Vagina (tissue), 2 donors: ENCODE data around the gene SH2D6.

Experiments used
- CTCF ChIP-seq, 3 experiments: fragments of 450-650 bp in 2 of 3; fragments of 200-600 bp in 1 of 3; sonication (generic) in 1 of 3; IDR thresholded peaks; one replicate each; pipeline ENCODE4 v1.5.1; 2017 to 2019; ENCODE audit warnings: antibody characterized with exemption in 3 of 3, mild to moderate bottlenecking in 2 of 3, moderate library complexity in 2 of 3
- POLR2A ChIP-seq, 2 donors: fragments of 450-650 bp; IDR thresholded peaks; one replicate each; pipeline ENCODE4 v1.6.1; 2017; ENCODE audit warnings: antibody characterized with exemption in 2 of 2, mild to moderate bottlenecking in 2 of 2, moderate library complexity in 2 of 2
- POLR2AphosphoS5 ChIP-seq, 2 donors: sonication (generic); formaldehyde crosslinking; IDR thresholded peaks; one replicate each; pipeline ENCODE4 v1.9.0; 2017; ENCODE audit warnings: antibody characterized with exemption in 2 of 2, mild to moderate bottlenecking in 2 of 2, low read depth in 1 of 2; ENCODE audit not compliant: insufficient read depth in 1 of 2

- TF ChIP-seq CTCF (IDR thresholded peaks at IDR 0.05) (no peak), POLR2A (IDR thresholded peaks at IDR 0.05) (peak in 1 of 2 donors; percentile 92), POLR2AphosphoS5 (IDR thresholded peaks at IDR 0.05; ENCODE audit: insufficient read depth in 1 of 2, low read depth in 1 of 2) (peak in 1 of 2 donors; percentile 95)
Observed at GRCh38 chr2:85437488-85438200, 19.1 kb downstream of the SH2D6 start.
